GM12878 (cell line): ENCODE results near the gene TOPBP1. TPM values are rescaled to one million over a fixed set of nuclear protein-coding genes. Genes with fewer than 3 reads are reported as not detected.

Source experiments
- ATAC-seq: fragments of 200-7000 bp; cut with Tn5 transposase; 3 replicates; pipeline ENCODE4 v1.9.1; 2020; ENCODE audit warnings: mild to moderate bottlenecking, moderate library complexity
- BruUV-seq: library from RNA; stranded (reverse); fragments of 400-500 nt; replicated peaks from 2 replicates; lab custom pipeline; 2021; lab: Mats Ljungman, UMichigan
- CTCF ChIA-PET: fragments of 300-600 bp; sonication (Branson Sonifier 250); formaldehyde crosslinking; extraction: SDS; loops from one replicate; lab custom pipeline; 2021; ENCODE audit warnings: inconsistent platforms; lab: Yijun Ruan, JAX
- POLR2A ChIA-PET: fragments of 350-600 bp; formaldehyde crosslinking; extraction: SDS; loops from one replicate; lab custom pipeline; 2021; ENCODE audit warnings: inconsistent platforms; lab: Charles Lee
- RAD21 ChIA-PET: fragments of 300-600 bp; sonication (Branson Sonifier 250); formaldehyde crosslinking; loops from one replicate; lab custom pipeline; 2023; ENCODE audit warnings: antibody characterized with exemption; ENCODE audit not compliant: unreplicated experiment; lab: Charles Lee
- SMC1A ChIA-PET: fragments of 300-600 bp; sonication (Branson Sonifier 250); formaldehyde crosslinking; loops from one replicate; lab custom pipeline; 2023; ENCODE audit not compliant: unreplicated experiment, uncharacterized antibody; lab: Charles Lee
- DNase-seq: peaks from one replicate; pipeline ENCODE4 v3.0.0-alpha.2; 2011; ENCODE audit warnings: low read depth, low spot score
- FAIRE-seq: peaks from 3 replicates; lab custom pipeline; 2011; peaks lifted over from hg19 to GRCh38; lab: Jason Lieb, UNC
- H2AFZ ChIP-seq: 2 replicates; pipeline ENCODE4 v1.6.0; 2011; ENCODE audit warnings: low read depth, low read length, control low read depth; ENCODE audit not compliant: control insufficient read depth
- H3K27ac ChIP-seq: 2 replicates; pipeline ENCODE4 v1.5.1; 2011; ENCODE audit warnings: control low read depth; ENCODE audit not compliant: control insufficient read depth, insufficient read depth
- H3K27me3 ChIP-seq, 2 experiments: replicated peaks in 1 of 2; 2 replicates each; pipeline versions ENCODE4 v1.6.0 to v1.6.1; 2011; ENCODE audit warnings: low read length in 1 of 2; ENCODE audit not compliant: control insufficient read depth in 2 of 2, insufficient read depth in 2 of 2
- H3K36me3 ChIP-seq, 2 experiments: 2 replicates each; pipeline ENCODE4 v1.5.1; 2011; ENCODE audit warnings: low read length in 1 of 2; ENCODE audit not compliant: control insufficient read depth in 2 of 2, insufficient read depth in 2 of 2
- H3K4me1 ChIP-seq: 2 replicates; pipeline ENCODE4 v1.6.1; 2011; ENCODE audit warnings: mild to moderate bottlenecking, low read length, moderate library complexity, mixed read lengths; ENCODE audit not compliant: control insufficient read depth, insufficient read depth
- H3K4me2 ChIP-seq: 2 replicates; pipeline ENCODE4 v1.6.0; 2011; ENCODE audit warnings: control low read depth; ENCODE audit not compliant: control insufficient read depth, insufficient read depth
- H3K4me3 ChIP-seq: fragments of 200-600 bp; sonication (generic); 2 replicates; pipeline ENCODE4 v1.5.1; 2016
- H3K79me2 ChIP-seq: 2 replicates; pipeline ENCODE4 v1.6.0; 2011; ENCODE audit warnings: low read length; ENCODE audit not compliant: control insufficient read depth, insufficient read depth
- H3K9ac ChIP-seq: 2 replicates; pipeline ENCODE4 v1.8.0; 2011; ENCODE audit warnings: low read length, control low read depth, mixed read lengths; ENCODE audit not compliant: control insufficient read depth, insufficient read depth
- H3K9me3 ChIP-seq: replicated peaks from 3 replicates; pipeline ENCODE4 v1.5.1; 2011; ENCODE audit warnings: mild to moderate bottlenecking, low read length; ENCODE audit not compliant: control insufficient read depth, insufficient read depth
- H4K20me1 ChIP-seq: 2 replicates; pipeline ENCODE4 v1.6.0; 2011; ENCODE audit not compliant: control insufficient read depth, insufficient read depth
- CUX1 ChIP-seq: IDR thresholded peaks from 2 replicates; pipeline ENCODE4 v1.6.1; 2012; ENCODE audit warnings: improper control_type of control experiment, low read depth, low read length; ENCODE audit not compliant: insufficient replicate concordance
- HDGF ChIP-seq: fragments of 450-650 bp; IDR thresholded peaks from 2 replicates; pipeline ENCODE4 v1.6.1; 2016; ENCODE audit warnings: antibody characterized with exemption
- MEF2B ChIP-seq: fragments of 450-650 bp; IDR thresholded peaks from 2 replicates; pipeline ENCODE4 v1.6.1; 2018; ENCODE audit warnings: mild to moderate bottlenecking, moderate library complexity; ENCODE audit not compliant: partially characterized antibody, poor library complexity, severe bottlenecking
- NKRF ChIP-seq: fragments of 450-650 bp; conservative IDR thresholded peaks from 2 replicates; pipeline ENCODE4 v1.6.1; 2017; ENCODE audit warnings: mild to moderate bottlenecking, moderate library complexity
- NR2C1 ChIP-seq: fragments of 450-650 bp; IDR thresholded peaks from 2 replicates; pipeline ENCODE4 v1.6.1; 2017; ENCODE audit warnings: antibody characterized with exemption, mild to moderate bottlenecking, moderate library complexity
- NR2F1 ChIP-seq: fragments of 450-650 bp; conservative IDR thresholded peaks from 2 replicates; pipeline ENCODE4 v1.6.1; 2017; ENCODE audit warnings: mild to moderate bottlenecking
- PKNOX1 ChIP-seq: fragments of 450-650 bp; IDR thresholded peaks from 2 replicates; pipeline ENCODE4 v1.6.1; 2016; ENCODE audit warnings: mild to moderate bottlenecking
- SREBF1 ChIP-seq: IDR thresholded peaks from 2 replicates; pipeline ENCODE4 v1.6.1; 2012; ENCODE audit warnings: mild to moderate bottlenecking, low read length
- SREBF2 ChIP-seq: IDR thresholded peaks from 2 replicates; pipeline ENCODE4 v1.6.1; 2012; ENCODE audit warnings: mild to moderate bottlenecking, low read length
- WGBS: methylation state at CpG from one replicate; pipeline ENCODE4 v1.1.6; 2016; ENCODE audit warnings: low lambda C conversion rate; ENCODE audit not compliant: insufficient replicate concordance, insufficient coverage; ENCODE audit errors: missing lambda C conversion rate; 5-methylcytosine and 5-hydroxymethylcytosine counted together
- in situ Hi-C: fragments of 300-500 bp; cut with MboI; formaldehyde crosslinking; loops from 9 replicates; pipeline ENCODE4 v1.14.3; 2018; ENCODE audit warnings: mixed read lengths
- intact Hi-C: fragments of 100-400 bp; cut with micrococcal nuclease; formaldehyde crosslinking; loops from one replicate; pipeline ENCODE4 v1.14.2; 2022; ENCODE audit not compliant: unreplicated experiment
- polyA plus RNA-seq, 11 experiments: library from polyadenylated mRNA; depleted of rRNA in 4 of 11; unstranded in 6 of 11; stranded (reverse) in 5 of 11; fragments of >200 nt; fragmentation: Nextera tagmentation in 4 of 11; fragmentation: Illumina TruSeq in 1 of 11; extraction: Ambion mirVana in 4 of 11; extraction: Trizol in 1 of 11; gene quantifications; 1 replicate in 1 of 11; 2 replicates in 10 of 11; pipeline versions ENCODE4 v1.2.1 to v1.2.3, GENCODE V29; 2011 to 2016; ENCODE audit warnings: inconsistent platforms in 2 of 11, missing spikeins in 2 of 11, low read depth in 1 of 11
- total RNA-seq, 4 experiments: library from RNA; depleted of rRNA in 3 of 4; stranded (reverse); fragments of >200 nt in 3 of 4; fragmentation: Illumina TruSeq in 1 of 4; extraction: Trizol in 1 of 4; gene quantifications; 2 replicates each; pipeline versions ENCODE4 v1.2.1 to v1.2.3, GENCODE V29; 2013 to 2021
- TF ChIP-seq, protein P1 (sequence below): fragments of 450-650 bp; IDR thresholded peaks from 2 replicates; pipeline ENCODE4 v1.6.1; 2017; ENCODE audit warnings: low read depth, mild to moderate bottlenecking, moderate library complexity

The TOPBP1 gene
- total and polyA plus RNA-seq, 10 of the 15 experiments (the other 5 are each of a cell fraction or from before 2014, with no cell fraction given): 18.3 to 99.3 (median 61.5) TPM

DNA sequence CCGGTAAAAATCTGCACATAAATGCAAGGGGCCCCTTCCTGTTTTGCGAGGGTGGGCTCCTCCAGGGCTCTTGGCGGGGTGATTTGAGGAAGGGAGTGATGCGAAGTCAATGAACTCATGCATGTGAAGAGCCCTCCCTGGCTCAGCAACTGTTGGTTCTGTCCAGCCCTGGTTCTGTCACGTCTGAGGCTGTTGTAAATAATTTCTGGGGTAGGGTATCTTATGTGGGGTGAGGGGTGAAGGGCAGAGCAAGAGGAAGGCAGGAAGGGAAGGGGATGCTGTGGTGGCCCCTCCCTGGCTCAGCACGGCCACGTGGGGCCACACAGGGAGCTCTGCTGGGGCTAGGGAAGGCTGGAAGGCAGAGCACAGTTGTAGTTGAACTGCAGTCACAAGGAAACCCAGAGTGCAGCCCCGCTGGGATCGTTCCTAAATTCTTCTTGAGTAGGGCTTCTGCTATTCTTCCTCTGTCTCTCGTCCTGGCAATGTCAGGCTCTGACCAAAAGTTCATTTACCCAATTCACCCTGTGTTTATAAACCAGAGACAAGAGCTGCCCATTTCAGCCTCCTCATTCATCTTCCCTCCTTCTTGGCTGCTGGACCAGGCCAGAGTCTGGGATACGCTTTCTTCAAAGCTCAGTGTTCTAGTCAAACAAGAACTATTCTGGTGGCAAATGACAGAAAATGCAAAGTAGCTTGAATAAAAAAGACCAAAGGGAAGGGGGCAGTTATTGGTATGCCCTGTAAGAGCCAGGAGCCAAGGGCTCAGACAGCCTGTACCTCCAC, 14.8 kb upstream of the TOPBP1 start (continued):
- no peak for TF ChIP-seq CUX1
- TF ChIP-seq SREBF2: no peak
- no peak for TF ChIP-seq SREBF1

GRCh38 chr3:133675631-133676335, 14.0 kb upstream of the TOPBP1 start:
- intact Hi-C loops (no loop called here), in situ Hi-C loops (no loop called here)
- BruUV-seq: no TSS peak
- Histone ChIP-seq H2AFZ (no peak overlapping the region), H3K79me2 (no peaks in the 10 kb centered on the region), H3K9me3 (no peaks in the 10 kb centered on the region), H3K4me1 (peaks cover 7% of the 10 kb centered on the region; the same call in 1 of the 2 replicates), H4K20me1 (no peaks in the 10 kb centered on the region), H3K9ac (no peak overlapping the region), H3K36me3 (no peaks in the 10 kb centered on the region), H3K4me2 (peak overlapping the region; percentile 17; the same call in 1 of the 2 replicates), H3K27ac (no peak overlapping the region), H3K27me3 (peaks cover 2 to 4% of the 10 kb centered on the region in 2 experiments; a peak in 3 of 4 replicates), H3K4me3 (no peak overlapping the region)
- WGBS: 12% methylated on average over 6 of the region's 6 CpGs
- DNase-seq (no peak), ATAC-seq (peak; percentile 40), FAIRE-seq (no peak)
- CTCF ChIA-PET: no interaction called here
- SMC1A ChIA-PET: no interaction called here
- RAD21 ChIA-PET: no interaction called here
- POLR2A ChIA-PET: no interaction called here
- TF ChIP-seq, protein P1, sequence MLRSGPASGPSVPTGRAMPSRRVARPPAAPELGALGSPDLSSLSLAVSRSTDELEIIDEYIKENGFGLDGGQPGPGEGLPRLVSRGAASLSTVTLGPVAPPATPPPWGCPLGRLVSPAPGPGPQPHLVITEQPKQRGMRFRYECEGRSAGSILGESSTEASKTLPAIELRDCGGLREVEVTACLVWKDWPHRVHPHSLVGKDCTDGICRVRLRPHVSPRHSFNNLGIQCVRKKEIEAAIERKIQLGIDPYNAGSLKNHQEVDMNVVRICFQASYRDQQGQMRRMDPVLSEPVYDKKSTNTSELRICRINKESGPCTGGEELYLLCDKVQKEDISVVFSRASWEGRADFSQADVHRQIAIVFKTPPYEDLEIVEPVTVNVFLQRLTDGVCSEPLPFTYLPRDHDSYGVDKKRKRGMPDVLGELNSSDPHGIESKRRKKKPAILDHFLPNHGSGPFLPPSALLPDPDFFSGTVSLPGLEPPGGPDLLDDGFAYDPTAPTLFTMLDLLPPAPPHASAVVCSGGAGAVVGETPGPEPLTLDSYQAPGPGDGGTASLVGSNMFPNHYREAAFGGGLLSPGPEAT: no peak
- TF ChIP-seq NR2F1: peak; percentile 64
- no peak for TF ChIP-seq NKRF
- TF ChIP-seq PKNOX1: peak; percentile 58
- peak; percentile 8 for TF ChIP-seq MEF2B
- TF ChIP-seq HDGF: no peak
- TF ChIP-seq NR2C1: peak; percentile 56
